CD14-positive monocyte (primary cell): ENCODE data around the gene PRKAR1B. TPM values are rescaled to one million over a fixed set of nuclear protein-coding genes. Genes with fewer than 3 reads are reported as not detected.

ENCODE experiments used
- DNase-seq, 3 donors: peaks; one replicate each; pipeline ENCODE4 v3.0.0-alpha.2; 2011 to 2022
- H2AFZ ChIP-seq: 2 replicates; pipeline ENCODE4 v1.6.0; 2012; ENCODE audit warnings: mild to moderate bottlenecking, low read depth, low read length, inconsistent platforms; ENCODE audit not compliant: insufficient read depth, poor library complexity, severe bottlenecking
- H3K27ac ChIP-seq, 2 donors: 1 replicate in 1 of 2; 2 replicates in 1 of 2; pipeline ENCODE4 v1.5.1; 2012 to 2013; ENCODE audit warnings: low read length in 2 of 2, control low read depth in 1 of 2, inconsistent platforms in 1 of 2, low read depth in 1 of 2, mild to moderate bottlenecking in 1 of 2
- H3K27me3 ChIP-seq, 2 donors: one replicate each; pipeline versions ENCODE4 v1.6.0 to v1.6.1; 2011 to 2013; ENCODE audit warnings: low read length in 2 of 2; ENCODE audit not compliant: control insufficient read depth in 2 of 2, insufficient read depth in 2 of 2
- H3K36me3 ChIP-seq, 2 donors: replicated peaks in 1 of 2; 1 replicate in 1 of 2; 2 replicates in 1 of 2; pipeline versions ENCODE4 v1.5.1 to v1.6.1; 2012 to 2013; ENCODE audit warnings: low read length in 2 of 2, control low read depth in 1 of 2, inconsistent platforms in 1 of 2, mild to moderate bottlenecking in 1 of 2; ENCODE audit not compliant: insufficient read depth in 2 of 2, control insufficient read depth in 1 of 2
- H3K4me1 ChIP-seq, 2 donors: 1 replicate in 1 of 2; 2 replicates in 1 of 2; pipeline versions ENCODE4 v1.5.1 to v1.6.1; 2012 to 2013; ENCODE audit warnings: low read length in 2 of 2, control low read depth in 1 of 2, inconsistent platforms in 1 of 2, mild to moderate bottlenecking in 1 of 2, moderate library complexity in 1 of 2; ENCODE audit not compliant: insufficient read depth in 2 of 2, control insufficient read depth in 1 of 2
- H3K4me2 ChIP-seq: replicated peaks from 2 replicates; pipeline ENCODE3; 2012; ENCODE audit warnings: low read length, moderate library complexity, mild to moderate bottlenecking; ENCODE audit not compliant: poor library complexity, severe bottlenecking; ENCODE audit errors: extremely low read depth
- H3K4me3 ChIP-seq, 3 experiments: fragments of 200-600 bp in 1 of 3; sonication (generic) in 1 of 3; replicated peaks in 1 of 3; 1 replicate in 2 of 3; 2 replicates in 1 of 3; pipeline ENCODE4 v1.5.1; 2011 to 2013; ENCODE audit warnings: low read length in 3 of 3, mild to moderate bottlenecking in 3 of 3, control low read depth in 2 of 3, low read depth in 2 of 3, inconsistent platforms in 1 of 3, moderate library complexity in 1 of 3
- H3K79me2 ChIP-seq: 2 replicates; pipeline ENCODE4 v1.6.0; 2012; ENCODE audit warnings: mild to moderate bottlenecking, control low read depth, inconsistent platforms, low read length, moderate library complexity; ENCODE audit not compliant: insufficient read depth
- H3K9ac ChIP-seq: 2 replicates; pipeline ENCODE4 v1.6.0; 2017; ENCODE audit warnings: low read length, mild to moderate bottlenecking; ENCODE audit not compliant: insufficient read depth, poor library complexity, severe bottlenecking
- H3K9me3 ChIP-seq, 2 donors: replicated peaks in 1 of 2; 1 replicate in 1 of 2; 2 replicates in 1 of 2; pipeline versions ENCODE4 v1.5.1 to v1.6.1; 2012 to 2013; ENCODE audit warnings: low read length in 2 of 2, control low read depth in 1 of 2; ENCODE audit not compliant: control insufficient read depth in 1 of 2, insufficient read depth in 1 of 2
- H4K20me1 ChIP-seq: 2 replicates; pipeline ENCODE4 v1.6.0; 2012; ENCODE audit warnings: mild to moderate bottlenecking, low read length, control low read depth, moderate library complexity; ENCODE audit not compliant: insufficient read depth
- H3K27ac Mint-ChIP-seq, 7 donors: one replicate each; pipeline ENCODE4 v1.8.0; 2020; ENCODE audit warnings: mild to moderate bottlenecking in 7 of 7, mixed read lengths in 7 of 7, moderate library complexity in 6 of 7, inconsistent platforms in 2 of 7
- H3K27me3 Mint-ChIP-seq, 3 donors: one replicate each; pipeline ENCODE4 v1.8.0; 2021 to 2022; ENCODE audit warnings: low read depth in 3 of 3, mild to moderate bottlenecking in 3 of 3, mixed read lengths in 3 of 3, moderate library complexity in 3 of 3, inconsistent platforms in 1 of 3
- H3K36me3 Mint-ChIP-seq, 2 donors: one replicate each; pipeline ENCODE4 v1.8.0; 2020; ENCODE audit warnings: mixed read lengths in 2 of 2, inconsistent platforms in 1 of 2, mild to moderate bottlenecking in 1 of 2
- H3K4me1 Mint-ChIP-seq: one replicate; pipeline ENCODE4 v1.8.0; 2020; ENCODE audit warnings: mild to moderate bottlenecking, mixed read lengths
- H3K4me3 Mint-ChIP-seq, 2 donors: one replicate each; pipeline ENCODE4 v1.8.0; 2020; ENCODE audit warnings: mild to moderate bottlenecking in 2 of 2, mixed read lengths in 2 of 2, moderate library complexity in 1 of 2
- H3K9me3 Mint-ChIP-seq, 7 donors: one replicate each; pipeline ENCODE4 v1.8.0; 2020 to 2022; ENCODE audit warnings: mixed read lengths in 7 of 7, mild to moderate bottlenecking in 6 of 7, moderate library complexity in 6 of 7, inconsistent platforms in 2 of 7
- WGBS: methylation state at CpG from one replicate; pipeline ENCODE4 v1.1.5; 2013; ENCODE audit warnings: missing lambda C conversion rate; ENCODE audit not compliant: insufficient coverage; 5-methylcytosine and 5-hydroxymethylcytosine counted together
- intact Hi-C, 2 donors: fragments of 100-400 bp; cut with micrococcal nuclease; formaldehyde crosslinking; loops; one replicate each; pipeline versions ENCODE4 v1.15.0 to v1.15.1; 2023
- polyA plus RNA-seq, 3 donors: library from polyadenylated mRNA; depleted of rRNA in 1 of 3; unstranded in 2 of 3; stranded (reverse) in 1 of 3; fragments of 300-500 nt in 2 of 3; fragments of >200 nt in 1 of 3; fragmentation: Illumina TruSeq in 2 of 3; gene quantifications; 1 replicate in 2 of 3; 2 replicates in 1 of 3; pipeline ENCODE4 v1.2.3, GENCODE V29; 2012 to 2021
- TF ChIP-seq, protein P1 (sequence below): fragments of 200-600 bp; IDR thresholded peaks from one replicate; pipeline ENCODE4 v1.8.0; 2022; ENCODE audit warnings: antibody characterized with exemption, mild to moderate bottlenecking

PRKAR1B gene
- polyA plus RNA-seq, 3 donors, result 0.94 to 2.1 (median 1.1) TPM

DNA sequence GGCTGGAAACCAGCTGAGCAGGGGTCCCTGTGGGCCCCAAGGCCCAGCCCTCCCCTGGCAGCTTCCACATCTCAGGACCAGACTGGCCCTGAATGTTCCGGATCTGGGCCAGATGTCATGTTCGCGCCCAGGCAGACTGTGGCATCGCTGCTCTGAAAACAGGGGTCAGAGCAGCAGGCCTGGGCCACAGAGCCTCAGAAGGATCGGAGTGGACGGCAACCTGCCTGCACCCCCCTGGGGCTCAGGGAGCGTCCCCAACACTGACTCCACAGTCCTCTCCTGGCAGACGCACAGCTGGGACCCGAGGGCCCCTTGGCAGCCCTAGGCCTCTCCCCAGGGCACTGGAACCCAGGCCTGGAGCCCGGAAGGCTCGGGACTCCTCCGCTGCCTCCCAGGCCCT lies 91.9 kb downstream of the PRKAR1B start:
- no peaks in the 10 kb centered on the region for H3K36me3 ChIP-seq
- H3K9me3 ChIP-seq, result no peaks in the 10 kb centered on the region
- TF ChIP-seq, protein P1, sequence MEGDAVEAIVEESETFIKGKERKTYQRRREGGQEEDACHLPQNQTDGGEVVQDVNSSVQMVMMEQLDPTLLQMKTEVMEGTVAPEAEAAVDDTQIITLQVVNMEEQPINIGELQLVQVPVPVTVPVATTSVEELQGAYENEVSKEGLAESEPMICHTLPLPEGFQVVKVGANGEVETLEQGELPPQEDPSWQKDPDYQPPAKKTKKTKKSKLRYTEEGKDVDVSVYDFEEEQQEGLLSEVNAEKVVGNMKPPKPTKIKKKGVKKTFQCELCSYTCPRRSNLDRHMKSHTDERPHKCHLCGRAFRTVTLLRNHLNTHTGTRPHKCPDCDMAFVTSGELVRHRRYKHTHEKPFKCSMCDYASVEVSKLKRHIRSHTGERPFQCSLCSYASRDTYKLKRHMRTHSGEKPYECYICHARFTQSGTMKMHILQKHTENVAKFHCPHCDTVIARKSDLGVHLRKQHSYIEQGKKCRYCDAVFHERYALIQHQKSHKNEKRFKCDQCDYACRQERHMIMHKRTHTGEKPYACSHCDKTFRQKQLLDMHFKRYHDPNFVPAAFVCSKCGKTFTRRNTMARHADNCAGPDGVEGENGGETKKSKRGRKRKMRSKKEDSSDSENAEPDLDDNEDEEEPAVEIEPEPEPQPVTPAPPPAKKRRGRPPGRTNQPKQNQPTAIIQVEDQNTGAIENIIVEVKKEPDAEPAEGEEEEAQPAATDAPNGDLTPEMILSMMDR, result no peak
- H3K9ac ChIP-seq, result no peak overlapping the region
- Mint-ChIP-seq H3K4me3 (no peak overlapping the region), H3K9me3 (peaks cover 0 to 4% (median 3%) of the 10 kb centered on the region in 7 donors), H3K4me1 (no peaks in the 10 kb centered on the region), H3K36me3 (no peaks in the 10 kb centered on the region), H3K27ac (no peak overlapping the region), H3K27me3 (peaks cover 0 to 4% (median 1%) of the 10 kb centered on the region in 3 donors)
- no peak for DNase-seq
- H3K79me2 ChIP-seq, result no peaks in the 10 kb centered on the region
- WGBS, result 97% methylated on average over 12 of the region's 12 CpGs
- intact Hi-C loops, result loop anchor here (5.0 kb wide), 1 partner anchor 313 kb away; no protein-coding TSS in a partner anchor
- no peak overlapping the region for H3K27ac ChIP-seq
- no peaks in the 10 kb centered on the region for H4K20me1 ChIP-seq
- no peaks in the 10 kb centered on the region for H3K4me1 ChIP-seq
- no peak overlapping the region for H3K4me3 ChIP-seq
- no peak overlapping the region for H3K4me2 ChIP-seq
- no peaks in the 10 kb centered on the region for H3K27me3 ChIP-seq
- H2AFZ ChIP-seq, result no peak overlapping the region

DNA sequence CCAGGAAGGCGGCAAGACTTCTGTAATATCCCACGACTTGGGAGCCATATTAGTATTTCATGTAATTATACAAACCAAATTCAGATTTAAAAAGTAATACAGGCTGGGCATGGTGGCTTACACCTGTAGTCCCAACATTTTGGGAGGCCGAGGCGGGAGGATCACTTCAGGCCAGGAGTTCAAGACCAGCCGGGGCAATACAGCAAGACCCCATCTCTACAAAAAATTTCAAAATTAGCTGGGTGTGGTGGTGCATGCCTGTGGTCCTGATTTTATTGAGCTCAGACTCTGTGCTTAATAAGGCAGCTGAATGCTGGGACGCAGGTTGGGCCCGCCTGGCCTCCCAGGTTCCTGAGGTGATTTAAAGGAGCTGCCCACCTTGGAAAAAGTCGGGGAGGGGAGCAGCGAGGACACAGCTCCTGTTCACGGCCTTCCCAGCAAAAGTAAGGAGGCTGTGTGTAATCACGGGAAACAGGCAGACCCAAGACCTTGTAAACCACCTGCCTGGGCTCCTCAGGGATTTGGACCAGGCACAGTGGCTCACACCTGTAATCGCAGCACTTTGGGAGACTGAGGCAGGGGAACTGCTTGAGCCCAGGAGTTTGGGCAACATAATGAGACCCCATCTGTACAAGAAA lies 93.6 kb downstream of the PRKAR1B start:
- 98% methylated on average over 6 of the region's 12 CpGs for WGBS
- H3K27ac Mint-ChIP-seq, result no peak overlapping the region
- intact Hi-C loops, result no loop called here

More for the DNA sequence above, 93.6 kb downstream of the PRKAR1B start:
- Histone ChIP-seq H3K4me2 (no peak overlapping the region), H4K20me1 (no peaks in the 10 kb centered on the region), H3K27ac (no peak overlapping the region), H3K27me3 (no peaks in the 10 kb centered on the region), H3K36me3 (no peaks in the 10 kb centered on the region), H3K9ac (no peak overlapping the region), H3K79me2 (no peaks in the 10 kb centered on the region), H3K9me3 (peaks cover 0 to under 1% of the 10 kb centered on the region in 2 donors), H3K4me3 (no peak overlapping the region), H3K4me1 (no peaks in the 10 kb centered on the region), H2AFZ (no peak overlapping the region)
- Mint-ChIP-seq H3K27me3 (peaks cover 0 to 4% (median 1%) of the 10 kb centered on the region in 3 donors), H3K4me1 (no peaks in the 10 kb centered on the region), H3K9me3 (peaks cover 0 to 8% (median 6%) of the 10 kb centered on the region in 7 donors), H3K4me3 (no peak overlapping the region), H3K36me3 (no peaks in the 10 kb centered on the region)
- TF ChIP-seq, protein P1, result no peak
- DNase-seq, result no peak
